HG03196 (cell line): Measurements from ENCODE around the gene RABL6.
"Not testable (repeated sequence)": the region's sequence is repeated elsewhere in the genome, so short reads cannot be mapped to it uniquely, and the experiment has no call there.

Experiments used
- ATAC-seq: cut with Tn5 transposase; IDR thresholded peaks from one replicate; pipeline ENCODE4 v1.9.1; 2021; ENCODE audit not compliant: unreplicated experiment

Gene RABL6

DNA sequence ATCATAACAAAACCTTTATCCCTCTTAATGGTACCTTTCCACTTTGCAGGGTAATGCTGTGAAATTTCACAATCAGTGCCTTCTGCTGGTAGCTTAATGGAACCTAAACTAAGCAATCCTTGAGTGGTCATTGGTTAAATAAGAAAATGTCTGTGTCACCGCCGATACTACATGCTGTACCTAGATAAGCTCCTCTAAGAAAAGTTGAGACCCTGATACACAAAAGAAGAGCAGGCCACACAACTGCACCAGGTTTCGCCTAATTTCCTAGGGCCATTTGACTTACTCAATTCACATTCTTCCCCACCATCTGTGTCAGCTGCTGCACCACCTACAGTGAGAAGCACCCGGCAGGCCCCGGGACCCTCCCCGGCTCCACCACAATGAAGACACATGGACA, 67.4 kb downstream of the RABL6 start:
- ATAC-seq, result no peak

GRCh38 chr9:136876476-136876875, 68.7 kb downstream of the RABL6 start:
- no peak for ATAC-seq

DNA sequence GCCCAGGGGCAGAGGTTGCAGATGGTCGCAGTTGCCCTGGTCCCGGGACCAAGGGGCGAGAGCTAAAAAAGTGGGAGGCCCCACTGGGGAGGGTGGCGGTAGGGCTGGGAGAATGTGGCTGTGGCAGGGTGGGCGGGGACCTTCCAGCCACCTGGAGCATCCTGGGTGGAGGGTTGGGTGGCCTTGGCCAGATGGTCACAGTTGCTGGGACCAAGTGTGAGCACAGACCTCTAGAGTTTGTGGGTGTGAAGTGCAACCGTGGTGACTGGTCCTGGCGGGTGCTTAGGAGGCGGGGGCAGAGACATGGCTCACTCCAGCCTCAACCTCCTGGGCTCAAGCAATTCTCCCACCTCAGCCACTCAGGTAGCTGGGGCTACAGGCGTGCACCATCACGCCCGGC, 72.9 kb downstream of the RABL6 start:
- ATAC-seq, result no peak

GRCh38 chr9:136881691-136882108, 74.0 kb downstream of the RABL6 start:
- no peak for ATAC-seq

GRCh38 chr9:136882109-136882946, 74.6 kb downstream of the RABL6 start:
- no peak for ATAC-seq

DNA sequence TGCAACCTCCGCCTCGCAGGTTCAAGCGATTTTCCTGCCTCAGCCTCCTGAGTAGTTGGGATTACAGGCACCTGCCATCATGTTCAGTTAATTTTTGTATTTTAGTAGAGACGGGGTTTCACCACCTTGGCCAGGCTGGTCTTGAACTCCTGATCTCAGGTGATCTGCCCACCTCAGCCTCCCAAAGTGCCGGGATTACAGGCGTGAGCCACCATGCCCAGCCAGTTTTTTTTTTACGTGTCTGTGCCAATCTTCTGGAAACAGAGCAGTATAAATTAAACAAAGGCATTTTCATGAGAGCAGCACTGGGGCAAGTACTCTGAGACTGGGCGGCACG, 75.2 kb downstream of the RABL6 start:
- not testable (repeated sequence) for ATAC-seq

DNA sequence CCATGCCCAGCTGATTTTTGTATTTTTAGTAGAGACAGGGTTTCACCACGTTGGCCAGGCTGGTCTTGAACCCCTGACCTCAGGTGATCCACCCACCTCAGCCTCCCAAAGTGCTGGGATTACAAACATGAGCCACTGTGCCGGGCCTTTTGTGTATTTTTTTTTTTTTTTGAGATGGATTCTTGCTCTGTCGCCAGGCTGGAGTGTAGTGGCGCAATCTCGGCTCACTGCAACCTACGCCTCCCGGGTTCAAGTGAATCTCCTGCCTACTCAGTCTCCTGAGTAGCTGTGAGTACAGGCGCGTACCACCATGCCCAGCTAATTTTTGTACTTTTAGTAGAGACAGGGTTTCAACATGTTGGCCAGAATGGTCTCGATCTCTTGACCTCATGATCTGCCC, 75.9 kb downstream of the RABL6 start:
- ATAC-seq, result not testable (repeated sequence)

DNA sequence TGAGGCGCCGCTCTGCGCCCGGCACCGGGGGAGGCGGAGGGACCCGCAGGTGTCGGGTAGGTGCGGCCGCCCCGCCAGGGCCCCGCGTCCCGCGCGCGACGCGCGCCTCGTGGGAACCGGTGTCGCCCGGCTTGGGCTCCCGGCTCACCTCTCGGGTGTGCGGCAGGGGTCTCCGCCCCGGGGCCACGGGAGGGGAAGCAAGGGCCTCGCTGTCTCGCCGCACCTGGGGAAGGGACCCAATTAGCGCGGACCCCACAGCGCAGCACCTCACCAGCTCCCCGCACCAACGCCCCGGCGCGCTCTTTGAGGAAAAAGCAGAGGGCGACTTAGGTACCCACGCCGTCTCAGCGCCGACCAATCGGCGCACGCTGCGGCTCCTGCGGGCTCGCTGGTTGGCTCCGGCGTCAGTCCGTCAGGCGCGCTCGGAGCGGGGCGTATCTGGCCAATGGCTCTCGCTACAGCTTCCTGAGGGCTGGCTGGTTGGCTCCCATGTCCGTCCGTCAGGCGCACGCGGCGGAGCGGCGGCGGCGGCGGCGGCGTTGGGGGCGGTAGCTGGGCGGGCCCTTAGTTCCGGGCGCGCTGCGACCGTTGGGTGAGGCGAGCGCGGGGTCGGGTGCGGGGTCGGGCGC, 78.3 kb downstream of the RABL6 start, which contains the start of gene TRAF2:
TRAF2 (plus strand) TSS at position 567 of the 629 bp plus-strand sequence. CDS start 12,225 bp downstream, outside the sequence.
- peak; percentile 72 for ATAC-seq

DNA sequence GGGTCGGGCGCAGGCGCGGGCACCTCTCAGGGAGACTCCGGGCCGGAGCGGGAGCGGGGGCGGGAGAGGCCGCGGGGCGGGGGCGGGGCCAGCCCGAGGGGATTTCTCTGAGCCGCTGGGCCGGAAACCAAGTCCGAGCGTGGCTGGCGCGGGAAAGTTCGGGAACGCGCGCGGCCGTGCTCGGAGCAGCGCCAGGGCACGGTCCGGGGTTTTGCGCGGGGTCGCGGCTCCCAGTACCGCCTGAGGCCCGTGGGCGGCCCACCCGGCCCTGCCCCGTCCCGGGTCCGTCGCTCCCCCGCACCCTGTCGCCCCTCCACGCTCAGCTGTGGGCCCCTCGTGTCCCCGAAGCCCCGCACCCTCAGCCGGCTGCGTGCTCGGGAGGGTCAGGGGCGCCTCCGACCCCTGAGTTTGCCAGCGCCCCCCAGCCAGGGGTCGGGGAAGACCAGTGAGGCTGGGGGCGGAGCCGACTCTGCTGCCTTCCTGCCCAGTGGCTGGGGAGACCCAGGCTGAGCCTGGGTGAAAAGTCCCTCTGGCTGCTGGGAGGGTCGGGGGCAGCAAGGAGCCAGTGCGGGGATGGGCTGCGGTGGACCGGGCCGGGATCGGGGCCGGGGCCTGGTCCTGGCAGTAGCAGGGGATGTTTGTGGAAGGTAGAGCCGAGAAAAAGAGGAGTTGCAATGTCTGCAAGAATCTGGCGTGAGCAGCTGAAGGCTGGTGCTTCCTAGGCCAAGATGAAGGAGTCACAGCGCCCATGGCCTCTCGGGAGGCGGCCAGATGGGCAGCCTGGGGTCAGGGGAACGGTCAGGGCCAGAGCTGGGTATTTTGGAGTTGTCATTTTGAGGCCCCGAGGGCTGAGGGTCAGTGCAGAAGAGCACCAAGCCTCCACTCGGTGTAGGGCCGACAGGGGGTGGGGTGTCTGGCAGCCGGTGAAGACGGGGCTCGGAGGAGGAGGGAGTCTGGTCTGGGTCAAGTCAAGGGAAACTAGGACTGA, 79.2 kb downstream of the RABL6 start:
- ATAC-seq, result no peak

DNA sequence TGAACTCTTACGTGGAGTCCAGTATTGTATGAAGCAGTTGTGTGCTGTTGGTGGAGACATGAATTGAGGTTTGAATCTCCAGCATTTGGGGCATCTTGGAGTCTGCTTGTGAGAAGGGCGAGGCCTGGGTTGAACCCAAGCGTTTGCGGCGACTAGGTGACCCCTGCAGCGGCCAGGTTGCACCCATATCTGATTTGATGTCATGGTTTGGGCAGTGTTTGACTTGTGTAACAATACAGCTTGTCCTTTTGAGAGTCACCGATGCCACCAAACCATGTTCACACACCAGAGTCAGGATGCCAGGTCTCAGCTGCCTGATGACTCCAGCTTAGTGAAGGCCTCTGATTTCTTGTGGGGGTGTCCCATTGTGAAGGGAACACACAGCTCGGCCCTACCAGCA, 80.7 kb downstream of the RABL6 start:
- ATAC-seq, result no peak

- no peak for ATAC-seq
Measured at GRCh38 chr9:136889858-136890257, 82.1 kb downstream of the RABL6 start.

- no peak for ATAC-seq
Measured at GRCh38 chr9:136890661-136891060, 82.9 kb downstream of the RABL6 start.
